Measurements from ENCODE around the gene ZBTB46. TPM values are rescaled to one million over a fixed set of nuclear protein-coding genes. Genes with fewer than 3 reads are reported as not detected.

ZBTB46 gene
- total and polyA plus RNA-seq, 10 of the 15 experiments (the other 5 are each of a cell fraction or from before 2014, with no cell fraction given), result 0.15 to 0.92 (median 0.34) TPM

DNA sequence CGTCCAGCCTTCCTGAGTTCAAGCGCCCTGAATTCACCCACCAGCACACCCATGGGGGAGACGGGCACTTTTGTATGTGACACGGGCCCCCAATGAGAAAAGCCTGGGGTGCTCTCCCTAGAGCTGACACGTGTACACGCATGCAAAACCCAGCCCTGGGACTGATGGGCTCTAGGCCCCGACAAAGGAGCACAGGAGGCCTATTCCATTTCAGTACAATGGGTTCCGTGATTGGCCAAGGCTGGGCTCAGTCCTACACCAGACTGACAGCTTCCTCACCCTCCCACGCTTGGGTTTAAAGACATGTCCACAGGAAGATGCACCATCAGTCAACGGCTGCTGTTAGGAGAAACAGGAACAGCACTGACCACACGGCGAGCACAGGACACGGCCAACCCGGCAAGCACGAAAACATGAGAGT is 8.8 kb downstream of the ZBTB46 start:
- TF ChIP-seq ASH2L (IDR thresholded peaks at IDR 0.05; ENCODE audit: borderline replicate concordance, low read depth), result no peak
- TF ChIP-seq WRNIP1 (IDR thresholded peaks at IDR 0.05; ENCODE audit: borderline replicate concordance, low read depth, low read length), result no peak
- TF ChIP-seq BHLHE40 (IDR thresholded peaks at IDR 0.05; ENCODE audit: borderline replicate concordance in 1 of 2, low read depth in 2 of 2, low read length in 1 of 2), result peak in 1 of 2 experiments; percentile 16; a peak in 1 of 4 replicates
- TF ChIP-seq, protein P1, sequence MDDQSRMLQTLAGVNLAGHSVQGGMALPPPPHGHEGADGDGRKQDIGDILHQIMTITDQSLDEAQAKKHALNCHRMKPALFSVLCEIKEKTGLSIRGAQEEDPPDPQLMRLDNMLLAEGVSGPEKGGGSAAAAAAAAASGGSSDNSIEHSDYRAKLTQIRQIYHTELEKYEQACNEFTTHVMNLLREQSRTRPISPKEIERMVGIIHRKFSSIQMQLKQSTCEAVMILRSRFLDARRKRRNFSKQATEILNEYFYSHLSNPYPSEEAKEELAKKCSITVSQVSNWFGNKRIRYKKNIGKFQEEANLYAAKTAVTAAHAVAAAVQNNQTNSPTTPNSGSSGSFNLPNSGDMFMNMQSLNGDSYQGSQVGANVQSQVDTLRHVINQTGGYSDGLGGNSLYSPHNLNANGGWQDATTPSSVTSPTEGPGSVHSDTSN (IDR thresholded peaks at IDR 0.05; ENCODE audit: insufficient replicate concordance, low read depth, low read length), result peak; percentile 14
- TF ChIP-seq, protein P2, sequence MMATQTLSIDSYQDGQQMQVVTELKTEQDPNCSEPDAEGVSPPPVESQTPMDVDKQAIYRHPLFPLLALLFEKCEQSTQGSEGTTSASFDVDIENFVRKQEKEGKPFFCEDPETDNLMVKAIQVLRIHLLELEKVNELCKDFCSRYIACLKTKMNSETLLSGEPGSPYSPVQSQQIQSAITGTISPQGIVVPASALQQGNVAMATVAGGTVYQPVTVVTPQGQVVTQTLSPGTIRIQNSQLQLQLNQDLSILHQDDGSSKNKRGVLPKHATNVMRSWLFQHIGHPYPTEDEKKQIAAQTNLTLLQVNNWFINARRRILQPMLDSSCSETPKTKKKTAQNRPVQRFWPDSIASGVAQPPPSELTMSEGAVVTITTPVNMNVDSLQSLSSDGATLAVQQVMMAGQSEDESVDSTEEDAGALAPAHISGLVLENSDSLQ (IDR thresholded peaks at IDR 0.05), result peak; percentile 83
- TF ChIP-seq, protein P3, sequence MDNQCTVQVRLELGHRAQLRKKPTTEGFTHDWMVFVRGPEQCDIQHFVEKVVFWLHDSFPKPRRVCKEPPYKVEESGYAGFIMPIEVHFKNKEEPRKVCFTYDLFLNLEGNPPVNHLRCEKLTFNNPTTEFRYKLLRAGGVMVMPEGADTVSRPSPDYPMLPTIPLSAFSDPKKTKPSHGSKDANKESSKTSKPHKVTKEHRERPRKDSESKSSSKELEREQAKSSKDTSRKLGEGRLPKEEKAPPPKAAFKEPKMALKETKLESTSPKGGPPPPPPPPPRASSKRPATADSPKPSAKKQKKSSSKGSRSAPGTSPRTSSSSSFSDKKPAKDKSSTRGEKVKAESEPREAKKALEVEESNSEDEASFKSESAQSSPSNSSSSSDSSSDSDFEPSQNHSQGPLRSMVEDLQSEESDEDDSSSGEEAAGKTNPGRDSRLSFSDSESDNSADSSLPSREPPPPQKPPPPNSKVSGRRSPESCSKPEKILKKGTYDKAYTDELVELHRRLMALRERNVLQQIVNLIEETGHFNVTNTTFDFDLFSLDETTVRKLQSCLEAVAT (IDR thresholded peaks at IDR 0.05), result 0 out of 2 replicates have a peak, but pooled peaks have one; percentile 23
- TF ChIP-seq IKZF1 (conservative IDR thresholded peaks at IDR 0.05), result 0 out of 2 replicates have a peak, but pooled peaks have one; percentile 22
- TF ChIP-seq, protein P4, sequence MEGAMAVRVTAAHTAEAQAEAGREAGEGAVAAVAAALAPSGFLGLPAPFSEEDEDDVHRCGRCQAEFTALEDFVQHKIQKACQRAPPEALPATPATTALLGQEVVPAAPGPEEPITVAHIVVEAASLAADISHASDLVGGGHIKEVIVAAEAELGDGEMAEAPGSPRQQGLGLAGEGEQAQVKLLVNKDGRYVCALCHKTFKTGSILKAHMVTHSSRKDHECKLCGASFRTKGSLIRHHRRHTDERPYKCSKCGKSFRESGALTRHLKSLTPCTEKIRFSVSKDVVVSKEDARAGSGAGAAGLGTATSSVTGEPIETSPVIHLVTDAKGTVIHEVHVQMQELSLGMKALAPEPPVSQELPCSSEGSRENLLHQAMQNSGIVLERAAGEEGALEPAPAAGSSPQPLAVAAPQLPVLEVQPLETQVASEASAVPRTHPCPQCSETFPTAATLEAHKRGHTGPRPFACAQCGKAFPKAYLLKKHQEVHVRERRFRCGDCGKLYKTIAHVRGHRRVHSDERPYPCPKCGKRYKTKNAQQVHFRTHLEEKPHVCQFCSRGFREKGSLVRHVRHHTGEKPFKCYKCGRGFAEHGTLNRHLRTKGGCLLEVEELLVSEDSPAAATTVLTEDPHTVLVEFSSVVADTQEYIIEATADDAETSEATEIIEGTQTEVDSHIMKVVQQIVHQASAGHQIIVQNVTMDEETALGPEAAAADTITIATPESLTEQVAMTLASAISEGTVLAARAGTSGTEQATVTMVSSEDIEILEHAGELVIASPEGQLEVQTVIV (IDR thresholded peaks at IDR 0.05; ENCODE audit: borderline replicate concordance, partially characterized antibody), result no peak
- no peak for TF ChIP-seq NR2C2 (IDR thresholded peaks at IDR 0.05; ENCODE audit: borderline replicate concordance, control insufficient read depth, insufficient read length, low read depth)
- no peak for TF ChIP-seq ZNF207 (IDR thresholded peaks at IDR 0.05; ENCODE audit: borderline replicate concordance)
- TF ChIP-seq MYB (IDR thresholded peaks at IDR 0.05; ENCODE audit: borderline replicate concordance, low read depth, low read length), result no peak
- Histone ChIP-seq H3K4me3 (no peak overlapping the region), H3K9me3 (replicated peaks; ENCODE audit: control insufficient read depth, insufficient read depth, low read length) (no peaks in the 10 kb centered on the region), H3K27me3 (replicated peaks in 1 of 2; ENCODE audit: control insufficient read depth in 2 of 2, insufficient read depth in 2 of 2, low read length in 1 of 2) (peaks cover 0 to 1% of the 10 kb centered on the region in 2 experiments; a peak in 1 of 4 replicates), H4K20me1 (ENCODE audit: control insufficient read depth, insufficient read depth) (peaks cover 3% of the 10 kb centered on the region; the same call in 1 of the 2 replicates), H3K27ac (ENCODE audit: control insufficient read depth, insufficient read depth) (peak overlapping the region; percentile 24; the same call in 1 of the 2 replicates), H2AFZ (ENCODE audit: control insufficient read depth, low read depth, low read length) (no peak overlapping the region), H3K9ac (ENCODE audit: control insufficient read depth, insufficient read depth, low read length) (no peak overlapping the region), H3K4me2 (ENCODE audit: control insufficient read depth, insufficient read depth) (no peak overlapping the region), H3K4me1 (ENCODE audit: control insufficient read depth, insufficient read depth, low read length) (0 out of 2 replicates have a peak, but pooled peaks cover 4% of the 10 kb centered on the region), H3K36me3 (ENCODE audit: control insufficient read depth in 2 of 2, insufficient read depth in 2 of 2, low read length in 1 of 2) (no peaks in the 10 kb centered on the region), H3K79me2 (ENCODE audit: control insufficient read depth, insufficient read depth, low read length) (no peaks in the 10 kb centered on the region)
- ChIA-PET POLR2A (no interaction called here), RAD21 (ENCODE audit: unreplicated experiment) (no interaction called here), SMC1A (ENCODE audit: uncharacterized antibody, unreplicated experiment) (no interaction called here), CTCF (no interaction called here)
- DNase-seq (ENCODE audit: low read depth, low spot score) (no peak), FAIRE-seq (no peak), ATAC-seq (peak; percentile 72)
- in situ Hi-C loops (cut with MboI) (no loop called here), intact Hi-C loops (cut with micrococcal nuclease; ENCODE audit: unreplicated experiment) (no loop called here)
- WGBS (ENCODE audit: insufficient coverage, insufficient replicate concordance, low lambda C conversion rate, missing lambda C conversion rate), result 63% methylated on average over 15 of the region's 15 CpGs
- BruUV-seq (replicated peaks), result no TSS peak

Measured in GM12878 (cell line).